Activated CD8-positive, alpha-beta memory T cell treated with anti-CD3 and anti-CD28 coated beads for 4 hours (primary cell): ENCODE measurements around the gene RFC4.
A peak's percentile ranks its signal among the peaks of the same experiment; 100 is the strongest.

ENCODE experiments used
- DNase-seq, 2 donors: peaks; one replicate each; pipeline ENCODE4 v3.0.0-alpha.2; 2020; ENCODE audit warnings: low read depth in 2 of 2

Gene RFC4

GRCh38 chr3:186786922-186787321 is 19.4 kb downstream of the RFC4 start:
- DNase-seq: no peak

DNA sequence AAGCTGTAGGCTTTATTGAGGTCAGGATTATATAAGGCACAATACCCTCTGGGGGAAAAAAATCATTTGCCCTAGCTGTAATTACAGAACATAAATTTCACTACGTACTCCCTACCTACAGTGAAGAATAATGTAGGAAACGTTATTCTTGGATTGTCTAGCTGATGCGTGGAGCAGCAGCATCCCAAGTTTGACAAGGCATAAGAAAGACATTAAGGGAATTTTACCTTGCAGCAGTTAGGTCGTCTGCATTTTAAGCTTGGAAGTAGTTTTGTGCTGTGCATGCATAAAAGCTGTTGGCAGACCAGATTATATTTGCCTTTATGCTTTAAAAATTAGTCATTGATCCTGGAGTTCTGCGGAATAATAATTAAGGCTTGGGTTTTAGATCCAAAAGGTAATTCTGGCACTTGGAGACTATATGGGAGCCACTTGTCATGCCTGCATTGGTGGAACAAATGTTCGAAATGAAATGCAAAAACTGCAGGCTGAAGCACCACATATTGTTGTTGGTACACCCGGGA is 20.7 kb downstream of the RFC4 start:
- DNase-seq: no peak

GRCh38 chr3:186784820-186785494 is 21.3 kb downstream of the RFC4 start:
- no peak for DNase-seq

DNA sequence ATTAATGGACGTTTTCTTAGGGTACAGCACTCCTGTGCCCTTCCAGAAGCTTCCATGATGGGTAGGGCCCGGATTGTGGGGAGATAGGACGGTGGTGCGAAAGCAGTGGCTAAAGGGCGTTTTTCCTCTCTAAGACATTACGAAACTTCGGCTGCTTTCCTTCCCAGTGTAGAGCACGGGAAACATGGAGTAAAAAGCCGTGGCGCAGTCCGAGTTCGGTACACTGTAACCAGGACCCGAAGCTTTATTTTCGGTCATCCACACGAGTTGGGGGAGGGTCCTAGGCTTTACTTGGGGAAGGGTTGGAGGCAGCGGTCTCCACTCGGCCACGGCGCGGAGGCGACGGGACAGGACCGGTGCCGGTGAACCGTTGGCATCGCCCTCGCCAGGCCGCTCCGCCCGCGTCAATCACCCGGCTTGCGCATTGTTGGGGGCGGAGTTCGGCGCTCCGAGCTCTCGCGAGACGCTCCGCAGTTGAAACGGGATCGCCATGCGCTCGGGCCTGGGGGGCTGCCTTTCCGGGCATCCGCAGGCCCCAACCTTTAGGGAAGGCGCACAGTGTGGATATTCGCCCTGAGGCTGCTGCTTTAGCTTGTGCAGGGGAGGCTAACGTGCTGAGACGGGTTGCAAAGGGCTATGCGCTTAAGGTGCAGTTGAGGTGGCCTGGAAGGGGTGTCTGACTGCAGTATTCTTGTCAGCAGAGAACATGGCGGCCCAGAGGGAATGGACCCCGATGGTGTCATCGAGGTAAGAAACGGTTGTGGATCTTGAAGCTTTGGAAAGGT is 22.4 kb downstream of the RFC4 start:
- DNase-seq: peak; percentile 57 to 67

DNA sequence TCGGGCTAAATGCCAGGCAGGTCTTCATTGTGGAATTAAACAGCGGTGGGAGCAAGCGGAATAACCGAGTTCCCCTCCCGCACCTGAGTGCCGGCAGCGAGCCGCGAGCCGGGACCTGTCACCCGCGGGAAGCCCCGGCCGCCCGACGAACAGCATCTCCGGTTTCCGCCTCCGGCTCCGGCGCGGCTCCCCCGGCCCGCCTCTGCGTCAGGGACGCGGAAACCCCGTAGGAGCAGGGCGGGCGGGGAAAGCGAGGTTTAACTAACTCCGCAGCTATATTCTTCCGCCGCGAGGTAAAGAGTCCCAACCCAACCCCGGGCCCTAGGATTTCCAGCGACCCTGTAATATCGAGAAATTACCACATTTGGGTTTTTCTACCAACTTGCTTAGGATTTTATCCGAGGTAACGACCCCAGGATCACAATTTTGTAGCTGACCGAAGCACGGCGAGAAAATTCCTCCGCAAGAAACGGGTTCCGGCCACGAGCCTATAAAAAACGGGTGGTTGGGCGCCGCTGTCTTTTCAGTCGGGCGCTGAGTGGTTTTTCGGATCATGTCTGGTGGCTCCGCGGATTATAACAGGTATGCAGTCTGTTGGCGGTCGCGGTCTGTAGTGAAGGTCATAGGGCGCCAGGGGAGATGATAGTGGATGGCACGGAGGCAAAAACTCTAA is 23.1 kb downstream of the RFC4 start, which contains the start of gene EIF4A2:
Gene EIF4A2 (plus strand): TSS at position 520 of the 673 bp plus-strand sequence. CDS start 34 bp downstream, at position 554.
- peak; percentile 78 to 79 for DNase-seq

GRCh38 chr3:186782542-186783057 is 23.7 kb downstream of the RFC4 start:
- no peak for DNase-seq

DNA sequence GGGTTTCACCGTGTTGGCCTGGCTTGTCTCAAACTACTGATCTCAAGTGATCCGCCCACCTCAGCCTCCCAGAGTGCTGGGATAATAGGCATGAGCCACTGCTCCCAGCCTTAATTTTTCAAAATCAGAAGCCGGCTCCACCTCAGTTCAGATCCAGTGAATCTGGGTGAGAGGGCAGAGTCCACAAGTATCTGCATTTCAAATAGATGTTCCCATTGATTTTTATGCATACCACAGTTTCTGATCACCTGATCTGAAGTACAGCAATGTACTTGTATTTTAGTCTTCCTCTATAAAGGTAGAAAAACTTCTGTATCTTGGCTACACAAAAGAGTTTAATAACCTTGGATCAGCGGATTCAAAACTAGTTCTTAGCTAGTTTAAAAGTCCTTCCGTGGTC is 27.1 kb downstream of the RFC4 start:
- DNase-seq: no peak

DNA sequence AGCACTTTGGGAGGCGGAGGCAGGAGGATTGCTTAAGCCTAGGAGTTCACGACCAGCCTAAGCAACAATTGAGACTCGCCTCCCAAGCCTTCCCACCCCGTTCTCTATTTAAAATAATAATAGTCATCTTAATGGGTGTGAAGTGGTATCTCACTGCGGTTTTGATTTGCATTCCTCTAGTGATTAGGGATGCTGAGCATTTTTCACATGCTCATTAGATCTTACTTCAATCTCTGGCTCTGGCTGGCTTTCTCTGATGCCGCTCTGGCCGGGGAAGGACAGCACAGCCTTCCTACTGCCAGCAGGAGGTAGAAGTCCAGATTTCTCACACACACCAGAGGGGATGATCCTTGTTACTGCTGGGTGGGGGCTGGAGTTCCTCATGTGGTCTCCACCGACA is 30.3 kb downstream of the RFC4 start:
- DNase-seq: no peak

- peak; percentile 44 to 45 for DNase-seq
Measured at GRCh38 chr3:186772701-186773417, 33.4 kb downstream of the RFC4 start.

GRCh38 chr3:186772281-186772694 is 34.0 kb downstream of the RFC4 start:
- no peak for DNase-seq

DNA sequence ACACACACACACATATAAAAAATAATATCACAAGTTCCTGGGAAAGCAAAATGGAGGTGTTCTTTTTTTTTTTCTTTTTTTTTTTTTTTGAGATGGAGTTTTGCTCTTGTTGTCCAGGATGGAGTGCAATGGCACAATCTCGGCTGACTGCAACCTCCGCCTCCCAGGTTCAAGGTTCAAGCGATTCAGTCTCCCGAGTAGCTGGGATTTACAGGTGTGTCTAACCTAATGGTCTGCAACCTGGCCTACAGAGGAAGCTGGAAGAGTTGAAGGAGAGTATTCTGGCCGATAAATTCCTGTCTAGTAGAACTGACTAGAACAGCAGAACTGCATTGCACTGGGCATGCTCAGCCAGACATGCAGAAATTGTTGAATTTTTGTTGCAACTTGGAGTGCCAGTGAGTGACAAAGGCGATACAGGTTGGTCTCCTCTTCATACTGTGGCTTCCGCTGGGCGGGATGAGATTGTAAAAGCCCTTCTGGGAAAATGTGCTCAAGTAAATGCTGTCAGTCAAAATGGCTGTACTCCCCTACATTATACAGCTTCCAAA is 45.3 kb downstream of the RFC4 start:
- DNase-seq: no peak

DNA sequence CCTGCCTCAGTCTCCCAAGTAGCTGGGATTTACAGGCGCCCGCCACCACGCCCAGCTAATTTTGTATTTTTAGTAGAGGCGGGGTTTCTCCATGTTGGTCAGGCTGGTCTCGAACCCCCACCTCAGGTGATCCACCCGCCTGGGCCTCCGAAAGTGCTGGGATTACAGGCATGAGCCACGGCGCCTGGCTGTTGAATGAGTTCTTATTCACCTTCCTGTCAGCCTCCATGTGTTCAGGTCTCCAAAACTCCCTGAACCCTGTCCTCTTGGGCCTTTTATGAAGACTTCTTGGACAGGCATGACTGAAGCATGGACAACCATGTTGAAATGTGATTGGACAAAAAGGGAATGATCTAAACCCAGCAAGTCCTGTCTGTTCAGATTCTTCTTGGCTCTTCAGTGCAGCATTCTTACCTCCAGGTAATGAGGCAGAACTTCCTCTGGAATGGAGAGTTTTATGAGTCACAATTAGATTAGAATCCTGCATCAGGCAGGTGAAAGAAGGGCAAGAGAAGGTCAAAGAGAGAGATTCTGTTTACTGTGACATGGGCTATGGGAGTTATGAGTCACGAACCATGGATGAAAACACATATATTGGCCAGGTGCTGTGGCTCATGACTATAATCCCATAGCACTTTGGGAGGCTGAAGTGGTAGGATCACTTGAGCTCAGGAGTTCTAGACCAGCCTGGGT is 46.0 kb downstream of the RFC4 start:
- DNase-seq: no peak

DNA sequence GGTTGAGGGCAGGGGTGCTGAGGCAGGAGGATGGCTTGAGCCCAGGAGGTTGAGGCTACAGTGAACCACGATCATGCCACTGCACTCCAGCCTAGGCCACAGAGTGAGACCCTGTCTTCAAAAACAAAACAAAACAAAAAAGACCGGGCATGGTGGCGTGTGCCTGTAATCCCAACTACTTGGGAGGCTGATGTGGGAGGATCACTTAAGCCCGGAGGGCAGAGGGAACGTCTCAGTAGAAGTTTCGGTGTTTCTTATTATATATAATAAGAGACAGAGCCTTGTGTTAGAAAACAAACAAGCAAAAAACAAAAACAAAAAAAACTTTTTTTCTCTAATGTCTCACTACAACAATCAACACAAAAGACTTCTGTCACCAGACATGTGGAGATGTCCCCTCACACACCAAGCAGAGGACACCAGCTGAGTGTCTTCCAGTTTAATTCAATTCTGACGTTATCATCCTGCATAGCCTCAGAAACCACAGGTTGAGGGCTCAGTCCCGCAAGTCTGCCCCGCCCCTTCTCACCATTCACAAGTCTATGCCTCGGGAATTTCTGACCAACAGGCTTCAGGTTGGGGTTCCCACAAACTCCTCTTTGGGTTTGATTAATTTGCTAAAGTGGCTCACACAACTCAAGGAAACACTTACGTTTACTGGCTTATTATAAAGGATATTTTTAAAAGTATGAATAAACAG is 46.9 kb downstream of the RFC4 start:
- DNase-seq: no peak

DNA sequence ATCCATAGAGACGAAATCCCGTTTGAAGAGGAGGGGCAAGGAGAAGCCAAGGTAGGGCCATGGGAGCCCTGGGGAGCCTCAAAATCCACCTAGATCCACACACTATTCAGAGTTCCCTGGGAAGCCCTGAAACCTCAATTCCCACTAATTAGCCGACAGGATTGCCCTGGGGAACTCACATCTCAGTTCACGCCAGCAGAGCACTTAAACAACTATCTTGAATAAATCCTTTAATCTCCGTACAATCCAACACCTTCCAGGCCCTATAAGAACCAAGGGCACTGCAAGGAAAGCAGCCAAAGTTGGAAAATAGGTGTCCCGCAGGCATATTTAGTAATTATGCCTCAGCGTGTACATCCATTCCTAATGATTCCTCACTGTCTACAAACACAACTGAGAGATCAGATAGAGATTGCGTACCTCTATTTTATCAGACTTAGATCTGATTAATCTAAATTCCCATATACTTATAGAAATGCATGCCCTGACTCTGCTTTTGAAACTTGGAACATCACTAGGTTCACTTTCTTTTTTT is 48.5 kb downstream of the RFC4 start:
- no peak for DNase-seq

GRCh38 chr3:186757214-186757613 is 49.1 kb downstream of the RFC4 start:
- no peak for DNase-seq

DNA sequence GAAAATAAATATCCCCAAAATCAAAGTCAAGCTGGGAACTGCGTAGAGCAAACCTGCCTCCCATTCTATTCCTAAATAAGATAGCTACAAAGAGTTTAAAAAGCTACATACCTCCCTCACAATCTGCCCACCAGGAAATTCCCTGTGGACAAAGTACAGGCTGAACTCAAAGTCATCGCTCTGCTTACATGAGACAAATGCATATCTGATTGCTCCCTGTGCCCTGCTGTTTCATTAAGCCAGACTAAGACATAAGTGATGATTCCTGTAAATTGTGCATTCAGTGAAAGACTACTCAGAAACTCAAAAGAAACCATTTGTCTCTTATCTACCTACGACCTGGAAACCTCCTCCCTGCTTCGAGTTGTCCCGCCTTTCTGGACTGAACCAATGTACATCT is 51.4 kb downstream of the RFC4 start:
- no peak for DNase-seq

DNA sequence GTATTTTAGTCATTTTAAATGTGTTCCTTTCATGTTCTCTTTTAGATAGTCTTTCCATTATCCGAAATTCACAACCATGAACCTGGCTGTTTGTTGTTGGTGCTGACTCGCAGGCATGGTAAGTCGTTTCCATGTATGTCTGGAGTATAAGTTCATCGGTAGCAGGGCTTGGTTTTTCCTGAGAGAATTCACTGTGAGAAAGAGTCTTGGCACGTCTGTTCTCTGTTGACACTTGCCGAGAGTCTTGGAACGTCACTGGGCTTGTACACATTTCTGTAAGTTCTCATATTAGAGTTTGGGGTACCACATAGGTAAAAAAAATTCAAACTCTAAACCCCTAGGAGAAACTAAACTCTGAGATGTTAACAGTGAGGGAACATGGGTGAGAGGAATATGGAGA is 52.3 kb downstream of the RFC4 start:
- no peak for DNase-seq

- no peak for DNase-seq
Measured at GRCh38 chr3:186751480-186751879, 54.8 kb downstream of the RFC4 start.

DNA sequence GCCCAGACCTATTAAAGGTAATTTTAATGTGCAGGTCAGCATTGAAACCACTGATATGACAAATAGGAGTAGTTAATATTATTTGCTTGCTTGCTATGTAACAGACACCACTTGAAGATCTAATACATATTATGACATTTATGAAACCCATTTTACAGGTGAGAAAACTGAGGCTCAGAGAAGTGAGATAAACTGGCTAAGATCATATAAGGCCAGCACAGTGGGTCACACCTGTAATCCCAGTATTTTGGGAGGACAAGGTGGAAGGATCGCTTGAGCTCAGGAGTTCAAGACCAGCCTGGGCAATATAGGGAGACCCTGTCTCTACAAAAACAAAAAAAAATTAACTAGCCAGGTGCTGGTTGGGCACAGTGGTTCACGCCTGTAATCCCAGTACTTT is 56.0 kb downstream of the RFC4 start:
- no peak for DNase-seq

- DNase-seq: no peak
Measured at GRCh38 chr3:186746008-186746407, 60.3 kb downstream of the RFC4 start.
